ENCODE measurements around the gene BLOC1S3. TPM values are rescaled to one million over a fixed set of nuclear protein-coding genes. Genes with fewer than 3 reads are reported as not detected.

BLOC1S3 gene
- total RNA-seq, 1 donor from 2014 or later, result 22.7 TPM

DNA sequence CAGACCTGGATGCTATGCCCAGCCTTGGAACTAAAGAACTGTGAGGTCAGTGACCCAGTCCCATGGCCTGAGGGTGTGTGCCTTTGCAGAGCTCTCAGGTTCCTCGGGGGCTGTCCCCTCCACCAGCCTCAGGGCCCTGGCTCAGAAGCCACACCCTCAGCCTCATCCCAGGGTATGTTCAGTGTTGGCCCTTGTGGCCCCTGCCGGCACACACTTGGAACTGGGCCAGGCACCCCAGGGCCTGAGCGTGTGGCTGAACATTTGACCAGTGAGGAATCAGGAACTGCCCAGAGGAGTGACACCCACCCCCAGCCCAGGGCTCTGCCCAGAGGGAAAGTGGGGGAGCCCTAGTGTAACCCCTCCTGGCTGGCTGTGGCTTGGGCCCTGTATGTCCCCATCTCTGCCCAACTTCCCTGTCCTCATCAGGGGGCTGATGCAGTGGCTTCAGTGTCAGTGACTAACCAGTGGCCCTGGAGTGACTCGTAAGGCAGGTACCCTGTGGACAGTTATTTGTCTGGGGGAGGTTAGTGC is 27.8 kb upstream of the BLOC1S3 start:
- Mint-ChIP-seq H3K27me3 (ENCODE audit: unreplicated experiment) (peaks cover 21% of the 10 kb centered on the region), H3K27ac (ENCODE audit: unreplicated experiment) (no peak overlapping the region), H3K36me3 (ENCODE audit: low read depth, unreplicated experiment) (peaks cover 4% of the 10 kb centered on the region), H3K9me3 (ENCODE audit: unreplicated experiment) (no peaks in the 10 kb centered on the region), H3K4me1 (ENCODE audit: unreplicated experiment) (peaks cover 13% of the 10 kb centered on the region), H3K4me3 (ENCODE audit: unreplicated experiment) (no peak overlapping the region)
- no peak for TF ChIP-seq CTCF (IDR thresholded peaks at IDR 0.05; ENCODE audit: unreplicated experiment)
- no peak for DNase-seq (ENCODE audit: low spot score)

GRCh38 chr19:45151320-45151719 is 27.3 kb upstream of the BLOC1S3 start:
- H3K36me3 Mint-ChIP-seq (ENCODE audit: low read depth, unreplicated experiment), result peaks cover 4% of the 10 kb centered on the region
- no peak overlapping the region for H3K27ac Mint-ChIP-seq (ENCODE audit: unreplicated experiment)
- H3K27me3 Mint-ChIP-seq (ENCODE audit: unreplicated experiment), result peaks cover 21% of the 10 kb centered on the region
- TF ChIP-seq CTCF (IDR thresholded peaks at IDR 0.05; ENCODE audit: unreplicated experiment), result no peak
- no peak for DNase-seq (ENCODE audit: low spot score)
- H3K9me3 Mint-ChIP-seq (ENCODE audit: unreplicated experiment), result no peaks in the 10 kb centered on the region
- peaks cover 13% of the 10 kb centered on the region for H3K4me1 Mint-ChIP-seq (ENCODE audit: unreplicated experiment)
- no peak overlapping the region for H3K4me3 Mint-ChIP-seq (ENCODE audit: unreplicated experiment)

DNA sequence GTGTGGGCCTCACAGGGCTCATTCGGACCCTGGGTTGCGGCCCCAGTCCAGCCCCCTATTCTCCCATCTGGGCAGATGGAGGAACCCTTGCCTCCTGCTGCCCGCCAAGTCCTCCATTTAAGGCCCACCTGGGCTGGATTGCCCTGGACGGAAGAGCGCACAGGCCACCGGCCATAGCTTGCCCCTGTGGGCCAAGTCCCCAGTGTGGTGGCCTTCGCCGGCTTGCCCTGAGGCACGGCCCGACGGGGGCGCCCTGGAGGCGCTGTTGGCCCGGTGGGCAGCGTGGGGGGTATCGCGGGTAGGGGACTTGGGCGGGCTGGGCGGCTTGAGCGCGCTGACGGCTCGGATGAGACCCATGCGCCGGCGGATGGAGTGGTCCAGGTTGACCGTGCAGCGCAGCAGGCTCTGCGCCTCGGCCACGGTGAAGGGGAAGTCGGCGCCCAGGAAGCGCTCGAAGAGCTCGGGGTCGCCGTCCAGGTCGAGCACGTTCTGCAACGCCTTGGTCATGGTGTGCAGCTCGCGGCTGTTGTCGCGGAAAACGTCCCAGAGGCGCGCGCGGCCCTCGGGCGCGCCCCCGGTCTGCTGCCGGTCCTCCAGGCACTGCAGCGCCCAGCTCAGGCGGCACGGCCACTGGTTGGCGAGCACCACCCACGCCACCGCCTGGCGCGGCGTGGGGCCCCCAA is 26.6 kb upstream of the BLOC1S3 start:
- Mint-ChIP-seq H3K4me3 (ENCODE audit: unreplicated experiment) (no peak overlapping the region), H3K27me3 (ENCODE audit: unreplicated experiment) (peaks cover 21% of the 10 kb centered on the region), H3K4me1 (ENCODE audit: unreplicated experiment) (peaks cover 13% of the 10 kb centered on the region), H3K9me3 (ENCODE audit: unreplicated experiment) (no peaks in the 10 kb centered on the region), H3K36me3 (ENCODE audit: low read depth, unreplicated experiment) (peaks cover 4% of the 10 kb centered on the region), H3K27ac (ENCODE audit: unreplicated experiment) (no peak overlapping the region)
- no peak for DNase-seq (ENCODE audit: low spot score)
- no peak for TF ChIP-seq CTCF (IDR thresholded peaks at IDR 0.05; ENCODE audit: unreplicated experiment)

- Mint-ChIP-seq H3K9me3 (ENCODE audit: unreplicated experiment) (no peaks in the 10 kb centered on the region), H3K36me3 (ENCODE audit: low read depth, unreplicated experiment) (peaks cover 4% of the 10 kb centered on the region), H3K4me3 (ENCODE audit: unreplicated experiment) (no peak overlapping the region), H3K4me1 (ENCODE audit: unreplicated experiment) (peaks cover 13% of the 10 kb centered on the region), H3K27ac (ENCODE audit: unreplicated experiment) (no peak overlapping the region), H3K27me3 (ENCODE audit: unreplicated experiment) (peaks cover 27% of the 10 kb centered on the region)
- TF ChIP-seq CTCF (IDR thresholded peaks at IDR 0.05; ENCODE audit: unreplicated experiment), result no peak
- DNase-seq (ENCODE audit: low spot score), result no peak
Observed at GRCh38 chr19:45152504-45153338, 25.9 kb upstream of the BLOC1S3 start.

Measured in endothelial cell (in vitro differentiated cells).